ENCODE measurements around the gene PER2.

PER2 gene

GRCh38 chr2:238295144-238296112, 7.0 kb upstream of the PER2 start:
- H3K36me3 ChIP-seq (ENCODE audit: control insufficient read depth in 2 of 2, insufficient read depth in 1 of 2, low read length in 2 of 2) = no peaks in the 10 kb centered on the region
- POLR2A ChIA-PET = interaction anchor here (0.7 kb wide), 1 partner anchor 56 kb away, joined by 6 read pairs; the partner anchor contains the start of gene HES6
- TF ChIP-seq ZNF26 (tag by site-specific recombination; IDR thresholded peaks at IDR 0.05) (no peak), YY2 (tag by site-specific recombination; IDR thresholded peaks at IDR 0.05) (no peak), ZNF350 (tag by site-specific recombination; IDR thresholded peaks at IDR 0.05) (no peak), ZFP3 (tag by site-specific recombination; IDR thresholded peaks at IDR 0.05; ENCODE audit: low read depth) (no peak), ZNF174 (tag by site-specific recombination; IDR thresholded peaks at IDR 0.05) (no peak), ZFP41 (tag by site-specific recombination; IDR thresholded peaks at IDR 0.05; ENCODE audit: borderline replicate concordance) (no peak), TSHZ1 (tag by site-specific recombination; IDR thresholded peaks at IDR 0.05; ENCODE audit: borderline replicate concordance) (no peak), TCF7L2 (IDR thresholded peaks at IDR 0.05; ENCODE audit: borderline replicate concordance, low read depth, low read length) (no peak)
- TF ChIP-seq, protein P1, sequence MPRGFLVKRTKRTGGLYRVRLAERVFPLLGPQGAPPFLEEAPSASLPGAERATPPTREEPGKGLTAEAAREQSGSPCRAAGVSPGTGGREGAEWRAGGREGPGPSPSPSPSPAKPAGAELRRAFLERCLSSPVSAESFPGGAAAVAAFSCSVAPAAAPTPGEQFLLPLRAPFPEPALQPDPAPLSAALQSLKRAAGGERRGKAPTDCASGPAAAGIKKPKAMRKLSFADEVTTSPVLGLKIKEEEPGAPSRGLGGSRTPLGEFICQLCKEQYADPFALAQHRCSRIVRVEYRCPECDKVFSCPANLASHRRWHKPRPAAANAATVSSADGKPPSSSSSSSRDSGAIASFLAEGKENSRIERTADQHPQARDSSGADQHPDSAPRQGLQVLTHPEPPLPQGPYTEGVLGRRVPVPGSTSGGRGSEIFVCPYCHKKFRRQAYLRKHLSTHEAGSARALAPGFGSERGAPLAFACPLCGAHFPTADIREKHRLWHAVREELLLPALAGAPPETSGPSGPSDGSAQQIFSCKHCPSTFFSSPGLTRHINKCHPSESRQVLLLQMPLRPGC (tag by site-specific recombination; IDR thresholded peaks at IDR 0.05) = no peak
- TF ChIP-seq, protein P2, sequence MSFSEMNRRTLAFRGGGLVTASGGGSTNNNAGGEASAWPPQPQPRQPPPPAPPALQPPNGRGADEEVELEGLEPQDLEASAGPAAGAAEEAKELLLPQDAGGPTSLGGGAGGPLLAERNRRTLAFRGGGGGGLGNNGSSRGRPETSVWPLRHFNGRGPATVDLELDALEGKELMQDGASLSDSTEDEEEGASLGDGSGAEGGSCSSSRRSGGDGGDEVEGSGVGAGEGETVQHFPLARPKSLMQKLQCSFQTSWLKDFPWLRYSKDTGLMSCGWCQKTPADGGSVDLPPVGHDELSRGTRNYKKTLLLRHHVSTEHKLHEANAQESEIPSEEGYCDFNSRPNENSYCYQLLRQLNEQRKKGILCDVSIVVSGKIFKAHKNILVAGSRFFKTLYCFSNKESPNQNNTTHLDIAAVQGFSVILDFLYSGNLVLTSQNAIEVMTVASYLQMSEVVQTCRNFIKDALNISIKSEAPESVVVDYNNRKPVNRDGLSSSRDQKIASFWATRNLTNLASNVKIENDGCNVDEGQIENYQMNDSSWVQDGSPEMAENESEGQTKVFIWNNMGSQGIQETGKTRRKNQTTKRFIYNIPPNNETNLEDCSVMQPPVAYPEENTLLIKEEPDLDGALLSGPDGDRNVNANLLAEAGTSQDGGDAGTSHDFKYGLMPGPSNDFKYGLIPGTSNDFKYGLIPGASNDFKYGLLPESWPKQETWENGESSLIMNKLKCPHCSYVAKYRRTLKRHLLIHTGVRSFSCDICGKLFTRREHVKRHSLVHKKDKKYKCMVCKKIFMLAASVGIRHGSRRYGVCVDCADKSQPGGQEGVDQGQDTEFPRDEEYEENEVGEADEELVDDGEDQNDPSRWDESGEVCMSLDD (tag by site-specific recombination; IDR thresholded peaks at IDR 0.05) = no peak
- H3K4me1 ChIP-seq (ENCODE audit: control insufficient read depth, insufficient read depth, low read length) = no peaks in the 10 kb centered on the region
- H3K27ac ChIP-seq (ENCODE audit: extremely low read depth, low read depth, low read length) = no peak overlapping the region
- no peaks in the 10 kb centered on the region for H3K9me3 ChIP-seq (ENCODE audit: control insufficient read depth, insufficient read depth, low read depth, low read length)
- CTCF ChIA-PET = no interaction called here
- H3K4me3 ChIP-seq (ENCODE audit: low read depth, low read length) = no peak overlapping the region

DNA sequence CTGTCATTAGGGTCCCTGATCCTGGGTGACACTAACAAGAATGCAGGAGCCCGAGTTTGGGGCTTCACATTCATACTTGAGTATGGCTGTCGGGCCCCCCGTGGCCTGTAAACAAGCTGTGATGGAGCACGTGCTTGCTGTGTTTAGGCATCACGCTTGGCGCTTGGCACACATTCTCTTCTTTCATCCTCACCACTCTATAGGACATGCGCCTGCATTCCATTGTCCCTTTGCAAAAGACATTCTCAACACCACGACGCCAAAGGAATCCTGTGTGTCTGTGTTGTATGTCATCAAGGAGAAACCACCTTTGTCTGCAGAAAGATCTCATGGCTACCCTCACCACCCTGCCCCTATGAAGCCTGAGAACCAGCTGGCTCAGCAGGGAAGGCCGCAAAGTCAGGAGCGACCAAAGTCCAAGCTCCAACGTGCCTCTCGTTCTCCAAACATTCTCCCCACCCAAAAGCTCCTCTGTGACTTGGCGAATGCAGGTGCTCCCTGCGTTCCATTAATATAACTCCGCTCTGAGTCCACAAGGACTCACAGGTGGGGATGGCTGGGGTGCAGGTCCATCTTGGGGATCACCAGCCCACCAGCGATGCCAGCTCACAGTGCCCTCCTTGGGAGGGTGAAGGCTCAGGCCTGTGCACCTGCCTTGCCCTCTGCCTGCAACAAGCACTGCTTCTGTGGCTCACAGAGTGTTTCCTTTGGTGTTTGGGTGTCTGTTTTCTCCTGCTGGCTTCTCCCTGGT, 6.2 kb upstream of the PER2 start:
- POLR2A ChIA-PET = no interaction called here
- Histone ChIP-seq H3K4me1 (ENCODE audit: control insufficient read depth, insufficient read depth, low read length) (no peaks in the 10 kb centered on the region), H3K9me3 (ENCODE audit: control insufficient read depth, insufficient read depth, low read depth, low read length) (no peaks in the 10 kb centered on the region), H3K4me3 (ENCODE audit: low read depth, low read length) (no peak overlapping the region), H3K27ac (ENCODE audit: extremely low read depth, low read depth, low read length) (no peak overlapping the region), H3K36me3 (ENCODE audit: control insufficient read depth in 2 of 2, insufficient read depth in 1 of 2, low read length in 2 of 2) (no peaks in the 10 kb centered on the region)
- CTCF ChIA-PET = no interaction called here
- TF ChIP-seq ZNF280D (tag by site-specific recombination; IDR thresholded peaks at IDR 0.05) (no peak), ZNF112 (tag by site-specific recombination; IDR thresholded peaks at IDR 0.05) (no peak), ZNF830 (tag by site-specific recombination; IDR thresholded peaks at IDR 0.05; ENCODE audit: low read depth) (no peak)
- TF ChIP-seq, protein P3, sequence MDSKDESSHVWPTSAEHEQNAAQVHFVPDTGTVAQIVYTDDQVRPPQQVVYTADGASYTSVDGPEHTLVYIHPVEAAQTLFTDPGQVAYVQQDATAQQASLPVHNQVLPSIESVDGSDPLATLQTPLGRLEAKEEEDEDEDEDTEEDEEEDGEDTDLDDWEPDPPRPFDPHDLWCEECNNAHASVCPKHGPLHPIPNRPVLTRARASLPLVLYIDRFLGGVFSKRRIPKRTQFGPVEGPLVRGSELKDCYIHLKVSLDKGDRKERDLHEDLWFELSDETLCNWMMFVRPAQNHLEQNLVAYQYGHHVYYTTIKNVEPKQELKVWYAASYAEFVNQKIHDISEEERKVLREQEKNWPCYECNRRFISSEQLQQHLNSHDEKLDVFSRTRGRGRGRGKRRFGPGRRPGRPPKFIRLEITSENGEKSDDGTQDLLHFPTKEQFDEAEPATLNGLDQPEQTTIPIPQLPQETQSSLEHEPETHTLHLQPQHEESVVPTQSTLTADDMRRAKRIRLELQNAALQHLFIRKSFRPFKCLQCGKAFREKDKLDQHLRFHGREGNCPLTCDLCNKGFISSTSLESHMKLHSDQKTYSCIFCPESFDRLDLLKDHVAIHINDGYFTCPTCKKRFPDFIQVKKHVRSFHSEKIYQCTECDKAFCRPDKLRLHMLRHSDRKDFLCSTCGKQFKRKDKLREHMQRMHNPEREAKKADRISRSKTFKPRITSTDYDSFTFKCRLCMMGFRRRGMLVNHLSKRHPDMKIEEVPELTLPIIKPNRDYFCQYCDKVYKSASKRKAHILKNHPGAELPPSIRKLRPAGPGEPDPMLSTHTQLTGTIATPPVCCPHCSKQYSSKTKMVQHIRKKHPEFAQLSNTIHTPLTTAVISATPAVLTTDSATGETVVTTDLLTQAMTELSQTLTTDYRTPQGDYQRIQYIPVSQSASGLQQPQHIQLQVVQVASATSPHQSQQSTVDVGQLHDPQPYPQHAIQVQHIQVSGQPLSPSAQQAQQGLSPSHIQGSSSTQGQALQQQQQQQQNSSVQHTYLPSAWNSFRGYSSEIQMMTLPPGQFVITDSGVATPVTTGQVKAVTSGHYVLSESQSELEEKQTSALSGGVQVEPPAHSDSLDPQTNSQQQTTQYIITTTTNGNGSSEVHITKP (tag by site-specific recombination; IDR thresholded peaks at IDR 0.05) = no peak

All from HEK293 (cell line).